GM12865 (cell line): Measurements from ENCODE around the gene SPRY4.
"Not testable (repeated sequence)": the region's sequence is repeated elsewhere in the genome, so short reads cannot be mapped to it uniquely, and the experiment has no call there.

Experiments used
- DNase-seq: peaks from one replicate; pipeline ENCODE4 v3.0.0; 2010; ENCODE audit warnings: low read depth
- H3K4me3 ChIP-seq: 2 replicates; pipeline ENCODE4 v1.5.1; 2011; ENCODE audit warnings: mild to moderate bottlenecking, low read depth, low read length, control low read depth
- CTCF ChIP-seq: IDR thresholded peaks from 2 replicates; pipeline ENCODE4 v1.5.1; 2011; ENCODE audit warnings: low read length, control low read depth, low read depth, inconsistent platforms; ENCODE audit not compliant: insufficient read depth; ENCODE audit errors: missing control alignments

SPRY4 gene

GRCh38 chr5:142353071-142353472, 28.3 kb upstream of the SPRY4 start:
- H3K4me3 ChIP-seq = no peak overlapping the region
- no peak for TF ChIP-seq CTCF
- DNase-seq = no peak

GRCh38 chr5:142350021-142350420, 25.2 kb upstream of the SPRY4 start:
- H3K4me3 ChIP-seq = no peak overlapping the region
- TF ChIP-seq CTCF = no peak
- no peak for DNase-seq

- no peak for DNase-seq
- no peak for TF ChIP-seq CTCF
Observed at GRCh38 chr5:142346706-142347105, 21.9 kb upstream of the SPRY4 start.

GRCh38 chr5:142344915-142345314, 20.1 kb upstream of the SPRY4 start:
- H3K4me3 ChIP-seq = not testable (repeated sequence)

More at GRCh38 chr5:142346706-142347105, 21.9 kb upstream of the SPRY4 start:
- H3K4me3 ChIP-seq = no peak overlapping the region

GRCh38 chr5:142343531-142343930, 18.7 kb upstream of the SPRY4 start:
- H3K4me3 ChIP-seq = no peak overlapping the region
- DNase-seq = no peak
- TF ChIP-seq CTCF = no peak

More at GRCh38 chr5:142344915-142345314, 20.1 kb upstream of the SPRY4 start:
- not testable (repeated sequence) for DNase-seq

GRCh38 chr5:142342128-142342981, 17.5 kb upstream of the SPRY4 start:
- TF ChIP-seq CTCF = no peak
- DNase-seq = no peak

GRCh38 chr5:142339781-142340180, 15.0 kb upstream of the SPRY4 start:
- H3K4me3 ChIP-seq = no peak overlapping the region
- no peak for DNase-seq
- no peak for TF ChIP-seq CTCF

More at GRCh38 chr5:142342128-142342981, 17.5 kb upstream of the SPRY4 start:
- H3K4me3 ChIP-seq = no peak overlapping the region
